B cell (primary cell): ENCODE data around the gene BAZ2B.
"Not testable (repeated sequence)": the region's sequence is repeated elsewhere in the genome, so short reads cannot be mapped to it uniquely, and the experiment has no call there.

Source experiments
- EZH2 ChIP-seq: IDR thresholded peaks from 2 replicates; pipeline ENCODE4 v1.6.1; 2012; ENCODE audit warnings: borderline replicate concordance, low read depth, mild to moderate bottlenecking, moderate library complexity, low read length; ENCODE audit not compliant: insufficient read depth, poor library complexity, severe bottlenecking
- TF ChIP-seq, protein P1 (sequence below): fragments of 200-600 bp; IDR thresholded peaks from one replicate; pipeline ENCODE4 v1.8.0; 2022; ENCODE audit warnings: antibody characterized with exemption, mild to moderate bottlenecking

DNA sequence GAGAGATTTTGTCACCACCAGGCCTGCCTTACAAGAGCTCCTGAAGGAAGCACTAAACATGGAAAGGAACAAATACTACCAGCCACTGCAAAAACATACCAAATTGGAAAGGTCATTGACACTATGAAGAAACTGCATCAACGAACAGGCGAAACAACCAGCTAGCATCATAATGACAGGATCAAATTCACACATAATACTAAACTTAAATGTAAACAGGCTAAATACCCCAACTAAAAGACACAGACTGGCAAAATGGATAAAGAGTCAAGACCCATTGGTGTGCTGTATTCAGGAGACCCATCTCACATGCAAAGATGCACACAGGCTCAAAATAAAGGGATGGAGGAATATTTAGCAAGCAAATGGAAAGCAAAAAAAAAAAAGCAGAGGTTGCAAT is 9.3 kb upstream of the BAZ2B start:
- TF ChIP-seq, protein P1, sequence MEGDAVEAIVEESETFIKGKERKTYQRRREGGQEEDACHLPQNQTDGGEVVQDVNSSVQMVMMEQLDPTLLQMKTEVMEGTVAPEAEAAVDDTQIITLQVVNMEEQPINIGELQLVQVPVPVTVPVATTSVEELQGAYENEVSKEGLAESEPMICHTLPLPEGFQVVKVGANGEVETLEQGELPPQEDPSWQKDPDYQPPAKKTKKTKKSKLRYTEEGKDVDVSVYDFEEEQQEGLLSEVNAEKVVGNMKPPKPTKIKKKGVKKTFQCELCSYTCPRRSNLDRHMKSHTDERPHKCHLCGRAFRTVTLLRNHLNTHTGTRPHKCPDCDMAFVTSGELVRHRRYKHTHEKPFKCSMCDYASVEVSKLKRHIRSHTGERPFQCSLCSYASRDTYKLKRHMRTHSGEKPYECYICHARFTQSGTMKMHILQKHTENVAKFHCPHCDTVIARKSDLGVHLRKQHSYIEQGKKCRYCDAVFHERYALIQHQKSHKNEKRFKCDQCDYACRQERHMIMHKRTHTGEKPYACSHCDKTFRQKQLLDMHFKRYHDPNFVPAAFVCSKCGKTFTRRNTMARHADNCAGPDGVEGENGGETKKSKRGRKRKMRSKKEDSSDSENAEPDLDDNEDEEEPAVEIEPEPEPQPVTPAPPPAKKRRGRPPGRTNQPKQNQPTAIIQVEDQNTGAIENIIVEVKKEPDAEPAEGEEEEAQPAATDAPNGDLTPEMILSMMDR, result not testable (repeated sequence)
- not testable (repeated sequence) for TF ChIP-seq EZH2
